Measurements from ENCODE around the gene PLEKHG2.
"Not testable (repeated sequence)": the region's sequence is repeated elsewhere in the genome, so short reads cannot be mapped to it uniquely, and the experiment has no call there.

The PLEKHG2 gene

GRCh38 chr19:39448271-39448670, 35.8 kb downstream of the PLEKHG2 start:
- TF ChIP-seq EZH2phosphoT487 (IDR thresholded peaks at IDR 0.05; ENCODE audit: low read length) = no peak
- no peak for TF ChIP-seq EZH2 (optimal IDR thresholded peaks at IDR 0.05; ENCODE audit: low read depth, low read length)
- TF ChIP-seq CTCF (IDR thresholded peaks at IDR 0.05; ENCODE audit: low read length) = no peak
- H3K4me2 ChIP-seq (ENCODE audit: low read depth, low read length) = peak overlapping the region; percentile 87
- no peak overlapping the region; the same call in 1 of the 2 replicates for H3K4me3 ChIP-seq (ENCODE audit: low read length)
- H3K9me2 ChIP-seq (replicated peaks; ENCODE audit: insufficient read depth, low read length) = no peaks in the 10 kb centered on the region
- H3K27me3 ChIP-seq (replicated peaks; ENCODE audit: insufficient read depth, low read length) = no peaks in the 10 kb centered on the region
- no peak overlapping the region for H3K9ac ChIP-seq (ENCODE audit: low read length)
- peak overlapping the region; percentile 41; the same call in 1 of the 2 replicates for H3K27ac ChIP-seq (ENCODE audit: low read length)
- no peaks in the 10 kb centered on the region for H3K36me3 ChIP-seq (replicated peaks; ENCODE audit: insufficient read depth, low read length)
- peaks cover 15% of the 10 kb centered on the region for H3F3A ChIP-seq (ENCODE audit: insufficient read depth, low read length)
- H3K9me3 ChIP-seq (replicated peaks; ENCODE audit: insufficient read depth, low read length) = no peaks in the 10 kb centered on the region
- DNase-seq = peak; percentile 37
- no peak overlapping the region for H2AFZ ChIP-seq (ENCODE audit: low read length)
- H3K4me1 ChIP-seq (ENCODE audit: low read length) = peaks cover 25% of the 10 kb centered on the region
- peaks cover 83% of the 10 kb centered on the region for H3K79me2 ChIP-seq (ENCODE audit: low read length)
- H4K20me1 ChIP-seq (ENCODE audit: insufficient read depth, low read length) = peaks cover 11% of the 10 kb centered on the region; the same call in 1 of the 2 replicates

- Histone ChIP-seq H4K20me1 (ENCODE audit: insufficient read depth, low read length) (peaks cover 11% of the 10 kb centered on the region; the same call in 1 of the 2 replicates), H3K79me2 (ENCODE audit: low read length) (peaks cover 93% of the 10 kb centered on the region), H3K4me3 (ENCODE audit: low read length) (no peak overlapping the region), H3F3A (ENCODE audit: insufficient read depth, low read length) (peaks cover 15% of the 10 kb centered on the region), H3K27ac (ENCODE audit: low read length) (no peak overlapping the region), H3K9ac (ENCODE audit: low read length) (no peak overlapping the region), H2AFZ (ENCODE audit: low read length) (no peak overlapping the region), H3K36me3 (replicated peaks; ENCODE audit: insufficient read depth, low read length) (no peaks in the 10 kb centered on the region), H3K4me2 (ENCODE audit: low read depth, low read length) (no peak overlapping the region), H3K27me3 (replicated peaks; ENCODE audit: insufficient read depth, low read length) (no peaks in the 10 kb centered on the region), H3K4me1 (ENCODE audit: low read length) (peaks cover 25% of the 10 kb centered on the region), H3K9me3 (replicated peaks; ENCODE audit: insufficient read depth, low read length) (no peaks in the 10 kb centered on the region), H3K9me2 (replicated peaks; ENCODE audit: insufficient read depth, low read length) (no peaks in the 10 kb centered on the region)
- no peak for DNase-seq
- TF ChIP-seq CTCF (IDR thresholded peaks at IDR 0.05; ENCODE audit: low read length) (no peak), EZH2phosphoT487 (IDR thresholded peaks at IDR 0.05; ENCODE audit: low read length) (no peak)
These were observed 36.8 kb downstream of the PLEKHG2 start for GRCh38 chr19:39449116-39449797.

- H3K79me2 ChIP-seq (ENCODE audit: low read length) = peaks cover 88% of the 10 kb centered on the region
- H3K4me2 ChIP-seq (ENCODE audit: low read depth, low read length); DNase-seq; H3K9ac ChIP-seq (ENCODE audit: low read length); H3K36me3 ChIP-seq (replicated peaks; ENCODE audit: insufficient read depth, low read length); H3K27ac ChIP-seq (ENCODE audit: low read length); H2AFZ ChIP-seq (ENCODE audit: low read length); H3K4me3 ChIP-seq (ENCODE audit: low read length); H3K9me2 ChIP-seq (replicated peaks; ENCODE audit: insufficient read depth, low read length); H3K27me3 ChIP-seq (replicated peaks; ENCODE audit: insufficient read depth, low read length); H3K9me3 ChIP-seq (replicated peaks; ENCODE audit: insufficient read depth, low read length); H3F3A ChIP-seq (ENCODE audit: insufficient read depth, low read length): not testable (repeated sequence)
- H3K4me1 ChIP-seq (ENCODE audit: low read length) = peaks cover 24% of the 10 kb centered on the region
- peaks cover 15% of the 10 kb centered on the region; the same call in 1 of the 2 replicates for H4K20me1 ChIP-seq (ENCODE audit: insufficient read depth, low read length)
These were observed 38.8 kb downstream of the PLEKHG2 start for GRCh38 chr19:39451257-39451656.

GRCh38 chr19:39463403-39463802, 50.9 kb downstream of the PLEKHG2 start:
- H3K9me3 ChIP-seq (replicated peaks; ENCODE audit: insufficient read depth, low read length) = no peaks in the 10 kb centered on the region
- H3K79me2 ChIP-seq (ENCODE audit: low read length) = peaks cover 22% of the 10 kb centered on the region
- H3K9ac ChIP-seq (ENCODE audit: low read length) = no peak overlapping the region
- H3K4me2 ChIP-seq (ENCODE audit: low read depth, low read length) = no peak overlapping the region
- H3K9me2 ChIP-seq (replicated peaks; ENCODE audit: insufficient read depth, low read length) = no peaks in the 10 kb centered on the region
- no peak overlapping the region for H3K4me3 ChIP-seq (ENCODE audit: low read length)
- TF ChIP-seq EZH2phosphoT487 (IDR thresholded peaks at IDR 0.05; ENCODE audit: low read length) (no peak), CTCF (IDR thresholded peaks at IDR 0.05; ENCODE audit: low read length) (no peak), EZH2 (optimal IDR thresholded peaks at IDR 0.05; ENCODE audit: low read depth, low read length) (no peak)
- H4K20me1 ChIP-seq (ENCODE audit: insufficient read depth, low read length) = no peaks in the 10 kb centered on the region
- no peaks in the 10 kb centered on the region; the same call in 1 of the 2 replicates for H3K36me3 ChIP-seq (replicated peaks; ENCODE audit: insufficient read depth, low read length)
- no peaks in the 10 kb centered on the region for H3K27me3 ChIP-seq (replicated peaks; ENCODE audit: insufficient read depth, low read length)
- no peaks in the 10 kb centered on the region for H3F3A ChIP-seq (ENCODE audit: insufficient read depth, low read length)
- H3K4me1 ChIP-seq (ENCODE audit: low read length) = no peaks in the 10 kb centered on the region
- DNase-seq = no peak
- no peak overlapping the region for H3K27ac ChIP-seq (ENCODE audit: low read length)
- no peak overlapping the region for H2AFZ ChIP-seq (ENCODE audit: low read length)
